HepG2 (cell line): ENCODE data around the gene CAMTA1.

Experiments
- PHF8 ChIP-seq: sonication (generic); formaldehyde crosslinking; IDR thresholded peaks from 2 replicates; pipeline ENCODE4 v1.5.0; 2020; ENCODE audit warnings: missing genetic modification reagents
- PRDM10 ChIP-seq: sonication (generic); formaldehyde crosslinking; IDR thresholded peaks from 2 replicates; pipeline ENCODE4 v1.4.0; 2020; ENCODE audit warnings: low read depth, missing genetic modification reagents
- RORA ChIP-seq: sonication (generic); formaldehyde crosslinking; IDR thresholded peaks from 2 replicates; pipeline ENCODE4 v1.5.0; 2020; ENCODE audit warnings: mild to moderate bottlenecking, missing genetic modification reagents, moderate library complexity
- SRF ChIP-seq: IDR thresholded peaks from 2 replicates; pipeline ENCODE4 v1.6.1; 2011; ENCODE audit warnings: mild to moderate bottlenecking, low read depth, low read length, moderate library complexity
- ZNF792 ChIP-seq: IDR thresholded peaks from 2 replicates; pipeline ENCODE4 v1.6.1; 2016

- TF ChIP-seq RORA (no peak), PRDM10 (CRISPR knock-in tag) (no peak), ZNF792 (CRISPR knock-in tag) (no peak), SRF (no peak), PHF8 (CRISPR knock-in tag) (no peak)
These were observed 702.7 kb downstream of the CAMTA1 start for GRCh38 chr1:7487766-7488474.
